Measurements from ENCODE around the gene FREM2. TPM values are rescaled to one million over a fixed set of nuclear protein-coding genes. Genes with fewer than 3 reads are reported as not detected.

Gene FREM2
- total and polyA plus RNA-seq, 2 of the 4 experiments (the other 2 are of a cell fraction) = not detected

DNA sequence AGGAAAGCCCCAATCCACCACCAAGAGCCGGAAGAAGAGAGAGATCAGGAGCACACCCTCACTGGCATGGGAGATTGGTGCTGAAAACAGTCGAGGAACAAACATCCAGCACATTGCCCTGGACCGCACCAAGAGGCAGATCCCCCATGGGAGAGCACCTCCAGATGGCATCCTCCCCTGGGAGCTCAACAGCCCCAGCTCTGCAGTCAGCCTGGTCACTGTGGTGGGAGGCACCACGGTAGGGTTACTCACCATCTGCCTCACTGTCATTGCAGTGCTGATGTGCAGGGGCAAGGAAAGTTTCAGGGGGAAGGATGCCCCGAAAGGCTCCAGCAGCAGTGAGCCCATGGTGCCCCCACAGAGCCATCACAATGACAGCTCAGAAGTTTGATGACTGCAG lies 193.5 kb downstream of the FREM2 start:
- no peak overlapping the region for H3K4me2 ChIP-seq (ENCODE audit: low read depth, low read length)
- H2AFZ ChIP-seq (replicated peaks; ENCODE audit: low read length, poor library complexity) = peak overlapping the region; percentile 38
- H4K20me1 ChIP-seq (ENCODE audit: insufficient read depth, low read length) = no peaks in the 10 kb centered on the region
- H3K56ac ChIP-seq (ENCODE audit: extremely low read depth, insufficient read depth, low read length) = no peak overlapping the region
- no CpG with 5 or more reads among the region's 5 CpGs for WGBS, 2 experiments (ENCODE audit: extremely low coverage in 2 of 2, insufficient read length in 1 of 2)
- H3K36me3 ChIP-seq (ENCODE audit: control insufficient read depth, insufficient read depth, low read length) = no peaks in the 10 kb centered on the region
- TF ChIP-seq CHD1 (IDR thresholded peaks at IDR 0.05; ENCODE audit: low read depth, low read length) (no peak), RFX5 (IDR thresholded peaks at IDR 0.05; ENCODE audit: low read depth, low read length) (no peak), RAD21 (IDR thresholded peaks at IDR 0.05; ENCODE audit: low read length) (no peak), FOS (IDR thresholded peaks at IDR 0.05; ENCODE audit: low read depth, low read length) (no peak), POLR2A (IDR thresholded peaks at IDR 0.05; ENCODE audit: low read depth, low read length) (no peak), MXI1 (IDR thresholded peaks at IDR 0.05; ENCODE audit: borderline replicate concordance, low read depth, low read length) (no peak), MAZ (IDR thresholded peaks at IDR 0.05; ENCODE audit: borderline replicate concordance, low read depth, low read length) (no peak), RCOR1 (IDR thresholded peaks at IDR 0.05; ENCODE audit: insufficient replicate concordance, low read length) (no peak)
- TF ChIP-seq, protein P1, sequence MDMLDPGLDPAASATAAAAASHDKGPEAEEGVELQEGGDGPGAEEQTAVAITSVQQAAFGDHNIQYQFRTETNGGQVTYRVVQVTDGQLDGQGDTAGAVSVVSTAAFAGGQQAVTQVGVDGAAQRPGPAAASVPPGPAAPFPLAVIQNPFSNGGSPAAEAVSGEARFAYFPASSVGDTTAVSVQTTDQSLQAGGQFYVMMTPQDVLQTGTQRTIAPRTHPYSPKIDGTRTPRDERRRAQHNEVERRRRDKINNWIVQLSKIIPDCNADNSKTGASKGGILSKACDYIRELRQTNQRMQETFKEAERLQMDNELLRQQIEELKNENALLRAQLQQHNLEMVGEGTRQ (IDR thresholded peaks at IDR 0.05; ENCODE audit: low read depth, low read length) = no peak
- TF ChIP-seq, protein P2, sequence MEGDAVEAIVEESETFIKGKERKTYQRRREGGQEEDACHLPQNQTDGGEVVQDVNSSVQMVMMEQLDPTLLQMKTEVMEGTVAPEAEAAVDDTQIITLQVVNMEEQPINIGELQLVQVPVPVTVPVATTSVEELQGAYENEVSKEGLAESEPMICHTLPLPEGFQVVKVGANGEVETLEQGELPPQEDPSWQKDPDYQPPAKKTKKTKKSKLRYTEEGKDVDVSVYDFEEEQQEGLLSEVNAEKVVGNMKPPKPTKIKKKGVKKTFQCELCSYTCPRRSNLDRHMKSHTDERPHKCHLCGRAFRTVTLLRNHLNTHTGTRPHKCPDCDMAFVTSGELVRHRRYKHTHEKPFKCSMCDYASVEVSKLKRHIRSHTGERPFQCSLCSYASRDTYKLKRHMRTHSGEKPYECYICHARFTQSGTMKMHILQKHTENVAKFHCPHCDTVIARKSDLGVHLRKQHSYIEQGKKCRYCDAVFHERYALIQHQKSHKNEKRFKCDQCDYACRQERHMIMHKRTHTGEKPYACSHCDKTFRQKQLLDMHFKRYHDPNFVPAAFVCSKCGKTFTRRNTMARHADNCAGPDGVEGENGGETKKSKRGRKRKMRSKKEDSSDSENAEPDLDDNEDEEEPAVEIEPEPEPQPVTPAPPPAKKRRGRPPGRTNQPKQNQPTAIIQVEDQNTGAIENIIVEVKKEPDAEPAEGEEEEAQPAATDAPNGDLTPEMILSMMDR (conservative IDR thresholded peaks at IDR 0.05; ENCODE audit: low read depth, low read length) = no peak
- TF ChIP-seq, protein P3, sequence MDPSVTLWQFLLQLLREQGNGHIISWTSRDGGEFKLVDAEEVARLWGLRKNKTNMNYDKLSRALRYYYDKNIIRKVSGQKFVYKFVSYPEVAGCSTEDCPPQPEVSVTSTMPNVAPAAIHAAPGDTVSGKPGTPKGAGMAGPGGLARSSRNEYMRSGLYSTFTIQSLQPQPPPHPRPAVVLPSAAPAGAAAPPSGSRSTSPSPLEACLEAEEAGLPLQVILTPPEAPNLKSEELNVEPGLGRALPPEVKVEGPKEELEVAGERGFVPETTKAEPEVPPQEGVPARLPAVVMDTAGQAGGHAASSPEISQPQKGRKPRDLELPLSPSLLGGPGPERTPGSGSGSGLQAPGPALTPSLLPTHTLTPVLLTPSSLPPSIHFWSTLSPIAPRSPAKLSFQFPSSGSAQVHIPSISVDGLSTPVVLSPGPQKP (IDR thresholded peaks at IDR 0.05; ENCODE audit: borderline replicate concordance, low read depth, low read length) = no peak
- no peak overlapping the region for H4K91ac ChIP-seq (ENCODE audit: insufficient read depth, low read depth, low read length)
- no peak overlapping the region for H3K18ac ChIP-seq (ENCODE audit: low read depth, low read length)
- no peaks in the 10 kb centered on the region for H3K27me3 ChIP-seq (ENCODE audit: control insufficient read depth, insufficient read depth, low read length)
- dilution Hi-C loops (cut with HindIII; ENCODE audit: low sequenced_read_pairs, unreplicated experiment) (no loop called here), in situ Hi-C loops (cut with MboI; ENCODE audit: low sequenced_read_pairs) (no loop called here), intact Hi-C loops (cut with micrococcal nuclease) (no loop called here)
- no peak overlapping the region for H2BK20ac ChIP-seq (ENCODE audit: low read depth, low read length)
- ChIA-PET POLR2A (ENCODE audit: unreplicated experiment) (no interaction called here), CTCF (no interaction called here)
- H2BK15ac ChIP-seq (ENCODE audit: low read depth, low read length) = no peak overlapping the region
- H3K14ac ChIP-seq (replicated peaks; ENCODE audit: low read depth, low read length) = no peak overlapping the region
- H3K23ac ChIP-seq (ENCODE audit: low read depth, low read length) = no peak overlapping the region
- H3K4me3 ChIP-seq (ENCODE audit: insufficient read depth, low read depth, low read length) = no peak overlapping the region
- H3K9me1 ChIP-seq (ENCODE audit: insufficient read depth, low read length) = no peaks in the 10 kb centered on the region
- H3K79me1 ChIP-seq (ENCODE audit: low read depth in 1 of 2, low read length in 2 of 2) = no peaks in the 10 kb centered on the region
- no peak overlapping the region for H2AK5ac ChIP-seq (ENCODE audit: low read depth, low read length)
- H2AK9ac ChIP-seq (replicated peaks; ENCODE audit: low read depth, low read length, poor library complexity) = no peak overlapping the region
- DNase-seq = no peak
- no peaks in the 10 kb centered on the region for H3K4me1 ChIP-seq (ENCODE audit: control insufficient read depth, insufficient read depth, low read length)
- no peak overlapping the region for H4K8ac ChIP-seq (ENCODE audit: low read depth in 2 of 2, low read length in 2 of 2)
- no peaks in the 10 kb centered on the region for H3K9me3 ChIP-seq (ENCODE audit: control insufficient read depth, insufficient read depth, low read length)
- no peak overlapping the region for H2BK120ac ChIP-seq (ENCODE audit: low read depth, low read length)
- H4K5ac ChIP-seq (ENCODE audit: low read depth, low read length) = no peak overlapping the region
- ATAC-seq (ENCODE audit: low read depth) = no peak
- no peak overlapping the region for H2BK5ac ChIP-seq (ENCODE audit: low read depth, low read length, poor library complexity, severe bottlenecking)
- H3K27ac ChIP-seq (ENCODE audit: insufficient read depth, low read length) = no peak overlapping the region
- no peak overlapping the region for H3K9ac ChIP-seq (ENCODE audit: low read depth, low read length)
- H3K4ac ChIP-seq (ENCODE audit: low read depth, low read length) = no peak overlapping the region
- no TSS peak for BruUV-seq (replicated peaks)

All from IMR-90 (cell line).